Liver (tissue), 3 donors: ENCODE data around the gene LACC1.

Experiments used
- EGR1 ChIP-seq, 2 donors: IDR thresholded peaks; 2 replicates each; pipeline ENCODE4 v1.6.1; 2016 to 2018; ENCODE audit warnings: antibody characterized with exemption in 2 of 2, low read depth in 2 of 2
- FOXA1 ChIP-seq: IDR thresholded peaks from 2 replicates; pipeline ENCODE4 v1.6.1; 2016; ENCODE audit warnings: antibody characterized with exemption
- HNF4A ChIP-seq, 2 donors: conservative IDR thresholded peaks; 2 replicates each; pipeline ENCODE4 v1.6.1; 2016; ENCODE audit warnings: antibody characterized with exemption in 2 of 2, mild to moderate bottlenecking in 2 of 2
- JUND ChIP-seq, 2 donors: IDR thresholded peaks; 2 replicates each; pipeline ENCODE4 v1.6.1; 2016; ENCODE audit warnings: antibody characterized with exemption in 2 of 2
- RAD21 ChIP-seq, 2 donors: IDR thresholded peaks; 2 replicates each; pipeline ENCODE4 v1.6.1; 2016; ENCODE audit warnings: antibody characterized with exemption in 2 of 2, mild to moderate bottlenecking in 2 of 2
- SP1 ChIP-seq: IDR thresholded peaks from 2 replicates; pipeline ENCODE4 v1.6.1; 2018; ENCODE audit warnings: antibody characterized with exemption, mild to moderate bottlenecking
- TAF1 ChIP-seq: conservative IDR thresholded peaks from 2 replicates; pipeline ENCODE4 v1.6.1; 2016; ENCODE audit warnings: antibody characterized with exemption, mild to moderate bottlenecking
- YY1 ChIP-seq: IDR thresholded peaks from 2 replicates; pipeline ENCODE4 v1.6.1; 2016; ENCODE audit warnings: antibody characterized with exemption, mild to moderate bottlenecking
- TF ChIP-seq, protein P1 (sequence below): fragments of 150-350 bp; IDR thresholded peaks from 2 replicates; pipeline ENCODE4 v1.5.1; 2017; ENCODE audit warnings: improper control_type of control experiment, low read depth, low read length; ENCODE audit not compliant: missing input control
- TF ChIP-seq, protein P2 (sequence below): IDR thresholded peaks from 2 replicates; pipeline ENCODE4 v1.6.1; 2016; ENCODE audit warnings: antibody characterized with exemption
- TF ChIP-seq, protein P3 (sequence below): IDR thresholded peaks from 2 replicates; pipeline ENCODE4 v1.6.1; 2016; ENCODE audit warnings: antibody characterized with exemption, mild to moderate bottlenecking
- TF ChIP-seq, protein P4 (sequence below): IDR thresholded peaks from 2 replicates; pipeline ENCODE4 v1.6.1; 2016; ENCODE audit warnings: antibody characterized with exemption
- TF ChIP-seq, protein P5 (sequence below): IDR thresholded peaks from 2 replicates; pipeline ENCODE4 v1.6.1; 2016; ENCODE audit warnings: antibody characterized with exemption
- donor health status: healthy.
- donor health status: healthy.

DNA sequence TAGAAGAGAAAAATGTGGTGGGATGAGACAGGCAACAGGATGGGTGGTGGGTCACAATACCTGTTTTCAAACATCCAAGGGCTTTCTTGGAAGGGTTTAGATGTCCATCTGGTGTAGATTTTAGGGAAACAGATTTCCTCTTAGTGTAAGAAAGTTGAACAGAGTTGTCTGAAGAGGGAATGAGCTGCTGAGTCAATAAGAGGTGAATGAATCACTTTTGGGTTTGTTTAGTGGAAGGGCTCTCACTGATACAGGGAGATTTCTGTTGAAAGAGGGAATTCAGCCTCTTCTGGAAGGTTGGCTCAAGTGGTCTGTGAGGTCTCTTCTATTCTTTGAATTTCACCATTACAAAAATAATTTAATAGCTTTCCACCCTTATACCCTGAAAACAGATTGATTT lies 54.6 kb downstream of the LACC1 start:
- TF ChIP-seq, protein P1, sequence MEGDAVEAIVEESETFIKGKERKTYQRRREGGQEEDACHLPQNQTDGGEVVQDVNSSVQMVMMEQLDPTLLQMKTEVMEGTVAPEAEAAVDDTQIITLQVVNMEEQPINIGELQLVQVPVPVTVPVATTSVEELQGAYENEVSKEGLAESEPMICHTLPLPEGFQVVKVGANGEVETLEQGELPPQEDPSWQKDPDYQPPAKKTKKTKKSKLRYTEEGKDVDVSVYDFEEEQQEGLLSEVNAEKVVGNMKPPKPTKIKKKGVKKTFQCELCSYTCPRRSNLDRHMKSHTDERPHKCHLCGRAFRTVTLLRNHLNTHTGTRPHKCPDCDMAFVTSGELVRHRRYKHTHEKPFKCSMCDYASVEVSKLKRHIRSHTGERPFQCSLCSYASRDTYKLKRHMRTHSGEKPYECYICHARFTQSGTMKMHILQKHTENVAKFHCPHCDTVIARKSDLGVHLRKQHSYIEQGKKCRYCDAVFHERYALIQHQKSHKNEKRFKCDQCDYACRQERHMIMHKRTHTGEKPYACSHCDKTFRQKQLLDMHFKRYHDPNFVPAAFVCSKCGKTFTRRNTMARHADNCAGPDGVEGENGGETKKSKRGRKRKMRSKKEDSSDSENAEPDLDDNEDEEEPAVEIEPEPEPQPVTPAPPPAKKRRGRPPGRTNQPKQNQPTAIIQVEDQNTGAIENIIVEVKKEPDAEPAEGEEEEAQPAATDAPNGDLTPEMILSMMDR: no peak
- TF ChIP-seq RAD21 (IDR thresholded peaks at IDR 0.05) (no peak), TAF1 (no peak), EGR1 (IDR thresholded peaks at IDR 0.05; ENCODE audit: low read depth in 2 of 2) (no peak), YY1 (no peak), JUND (IDR thresholded peaks at IDR 0.05) (no peak), HNF4A (conservative IDR thresholded peaks at IDR 0.05) (no peak), FOXA1 (no peak), SP1 (no peak)
- TF ChIP-seq, protein P2, sequence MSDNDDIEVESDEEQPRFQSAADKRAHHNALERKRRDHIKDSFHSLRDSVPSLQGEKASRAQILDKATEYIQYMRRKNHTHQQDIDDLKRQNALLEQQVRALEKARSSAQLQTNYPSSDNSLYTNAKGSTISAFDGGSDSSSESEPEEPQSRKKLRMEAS: no peak
- TF ChIP-seq, protein P3, sequence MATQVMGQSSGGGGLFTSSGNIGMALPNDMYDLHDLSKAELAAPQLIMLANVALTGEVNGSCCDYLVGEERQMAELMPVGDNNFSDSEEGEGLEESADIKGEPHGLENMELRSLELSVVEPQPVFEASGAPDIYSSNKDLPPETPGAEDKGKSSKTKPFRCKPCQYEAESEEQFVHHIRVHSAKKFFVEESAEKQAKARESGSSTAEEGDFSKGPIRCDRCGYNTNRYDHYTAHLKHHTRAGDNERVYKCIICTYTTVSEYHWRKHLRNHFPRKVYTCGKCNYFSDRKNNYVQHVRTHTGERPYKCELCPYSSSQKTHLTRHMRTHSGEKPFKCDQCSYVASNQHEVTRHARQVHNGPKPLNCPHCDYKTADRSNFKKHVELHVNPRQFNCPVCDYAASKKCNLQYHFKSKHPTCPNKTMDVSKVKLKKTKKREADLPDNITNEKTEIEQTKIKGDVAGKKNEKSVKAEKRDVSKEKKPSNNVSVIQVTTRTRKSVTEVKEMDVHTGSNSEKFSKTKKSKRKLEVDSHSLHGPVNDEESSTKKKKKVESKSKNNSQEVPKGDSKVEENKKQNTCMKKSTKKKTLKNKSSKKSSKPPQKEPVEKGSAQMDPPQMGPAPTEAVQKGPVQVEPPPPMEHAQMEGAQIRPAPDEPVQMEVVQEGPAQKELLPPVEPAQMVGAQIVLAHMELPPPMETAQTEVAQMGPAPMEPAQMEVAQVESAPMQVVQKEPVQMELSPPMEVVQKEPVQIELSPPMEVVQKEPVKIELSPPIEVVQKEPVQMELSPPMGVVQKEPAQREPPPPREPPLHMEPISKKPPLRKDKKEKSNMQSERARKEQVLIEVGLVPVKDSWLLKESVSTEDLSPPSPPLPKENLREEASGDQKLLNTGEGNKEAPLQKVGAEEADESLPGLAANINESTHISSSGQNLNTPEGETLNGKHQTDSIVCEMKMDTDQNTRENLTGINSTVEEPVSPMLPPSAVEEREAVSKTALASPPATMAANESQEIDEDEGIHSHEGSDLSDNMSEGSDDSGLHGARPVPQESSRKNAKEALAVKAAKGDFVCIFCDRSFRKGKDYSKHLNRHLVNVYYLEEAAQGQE: no peak
- TF ChIP-seq, protein P4, sequence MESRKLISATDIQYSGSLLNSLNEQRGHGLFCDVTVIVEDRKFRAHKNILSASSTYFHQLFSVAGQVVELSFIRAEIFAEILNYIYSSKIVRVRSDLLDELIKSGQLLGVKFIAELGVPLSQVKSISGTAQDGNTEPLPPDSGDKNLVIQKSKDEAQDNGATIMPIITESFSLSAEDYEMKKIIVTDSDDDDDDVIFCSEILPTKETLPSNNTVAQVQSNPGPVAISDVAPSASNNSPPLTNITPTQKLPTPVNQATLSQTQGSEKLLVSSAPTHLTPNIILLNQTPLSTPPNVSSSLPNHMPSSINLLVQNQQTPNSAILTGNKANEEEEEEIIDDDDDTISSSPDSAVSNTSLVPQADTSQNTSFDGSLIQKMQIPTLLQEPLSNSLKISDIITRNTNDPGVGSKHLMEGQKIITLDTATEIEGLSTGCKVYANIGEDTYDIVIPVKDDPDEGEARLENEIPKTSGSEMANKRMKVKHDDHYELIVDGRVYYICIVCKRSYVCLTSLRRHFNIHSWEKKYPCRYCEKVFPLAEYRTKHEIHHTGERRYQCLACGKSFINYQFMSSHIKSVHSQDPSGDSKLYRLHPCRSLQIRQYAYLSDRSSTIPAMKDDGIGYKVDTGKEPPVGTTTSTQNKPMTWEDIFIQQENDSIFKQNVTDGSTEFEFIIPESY: no peak
- TF ChIP-seq, protein P5, sequence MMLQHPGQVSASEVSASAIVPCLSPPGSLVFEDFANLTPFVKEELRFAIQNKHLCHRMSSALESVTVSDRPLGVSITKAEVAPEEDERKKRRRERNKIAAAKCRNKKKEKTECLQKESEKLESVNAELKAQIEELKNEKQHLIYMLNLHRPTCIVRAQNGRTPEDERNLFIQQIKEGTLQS: no peak
